Measurements from ENCODE around the gene TMEM255A.
A peak's percentile ranks its signal among the peaks of the same experiment; 100 is the strongest.

The TMEM255A gene

DNA sequence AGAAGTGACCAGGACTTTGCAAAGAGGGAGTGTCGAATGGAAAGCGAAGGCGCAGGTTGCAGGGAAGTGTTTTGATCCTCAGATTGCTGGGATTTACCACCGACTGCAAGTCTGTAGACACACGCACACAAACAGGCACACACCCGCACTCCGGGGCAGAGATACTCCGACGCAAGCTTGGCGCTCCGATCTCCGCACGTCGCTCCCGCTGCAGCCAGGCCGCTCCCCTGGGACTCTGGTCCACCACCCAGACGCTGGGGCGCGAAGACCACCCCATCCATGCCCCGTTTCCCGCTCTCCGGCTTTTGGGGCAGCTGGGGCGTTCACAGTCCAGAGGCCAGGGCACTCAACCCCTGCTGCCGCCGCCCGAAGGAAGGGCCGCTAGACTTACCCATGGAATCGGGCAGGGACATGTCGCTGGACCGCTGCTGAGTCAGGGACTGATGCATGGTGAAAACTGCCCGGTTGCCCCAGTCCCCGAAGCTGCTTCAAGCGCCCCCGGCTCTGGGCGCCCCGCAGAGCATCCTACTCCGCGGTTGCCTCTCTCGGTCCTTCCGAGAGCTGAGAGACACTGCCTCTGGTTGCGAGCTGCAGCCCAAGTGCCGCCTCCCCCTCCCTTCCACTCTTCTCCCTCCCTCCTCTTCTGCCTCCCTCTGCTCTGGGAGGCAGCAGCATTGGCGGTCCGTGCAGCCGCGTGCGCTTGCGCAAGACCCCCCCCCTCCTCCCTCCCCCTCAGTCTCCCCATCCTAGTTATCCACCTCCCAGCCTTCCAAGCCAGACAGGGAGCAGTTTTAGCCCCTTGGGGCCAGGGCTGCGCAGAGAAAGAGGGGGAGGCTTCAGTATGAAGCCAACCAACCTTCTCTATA, at the start of gene TMEM255A:
Gene TMEM255A, minus strand, starts transcription at position 601 of the 866 bp plus-strand sequence. Its CDS starts 152 bp downstream, at position 449.
- TF ChIP-seq RARB (CRISPR knock-in tag; IDR thresholded peaks at IDR 0.05) = no peak
- no peak for TF ChIP-seq TOX (CRISPR knock-in tag; IDR thresholded peaks at IDR 0.05; ENCODE audit: borderline replicate concordance)
- TF ChIP-seq, protein P1, sequence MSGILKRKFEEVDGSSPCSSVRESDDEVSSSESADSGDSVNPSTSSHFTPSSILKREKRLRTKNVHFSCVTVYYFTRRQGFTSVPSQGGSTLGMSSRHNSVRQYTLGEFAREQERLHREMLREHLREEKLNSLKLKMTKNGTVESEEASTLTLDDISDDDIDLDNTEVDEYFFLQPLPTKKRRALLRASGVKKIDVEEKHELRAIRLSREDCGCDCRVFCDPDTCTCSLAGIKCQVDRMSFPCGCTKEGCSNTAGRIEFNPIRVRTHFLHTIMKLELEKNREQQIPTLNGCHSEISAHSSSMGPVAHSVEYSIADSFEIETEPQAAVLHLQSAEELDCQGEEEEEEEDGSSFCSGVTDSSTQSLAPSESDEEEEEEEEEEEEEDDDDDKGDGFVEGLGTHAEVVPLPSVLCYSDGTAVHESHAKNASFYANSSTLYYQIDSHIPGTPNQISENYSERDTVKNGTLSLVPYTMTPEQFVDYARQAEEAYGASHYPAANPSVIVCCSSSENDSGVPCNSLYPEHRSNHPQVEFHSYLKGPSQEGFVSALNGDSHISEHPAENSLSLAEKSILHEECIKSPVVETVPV (CRISPR knock-in tag; IDR thresholded peaks at IDR 0.05) = no peak
- no peak for TF ChIP-seq ZNF70 (CRISPR knock-in tag; IDR thresholded peaks at IDR 0.05)
- TF ChIP-seq ESRRG (CRISPR knock-in tag; IDR thresholded peaks at IDR 0.05) = no peak
- peak; percentile 46 for ATAC-seq

DNA sequence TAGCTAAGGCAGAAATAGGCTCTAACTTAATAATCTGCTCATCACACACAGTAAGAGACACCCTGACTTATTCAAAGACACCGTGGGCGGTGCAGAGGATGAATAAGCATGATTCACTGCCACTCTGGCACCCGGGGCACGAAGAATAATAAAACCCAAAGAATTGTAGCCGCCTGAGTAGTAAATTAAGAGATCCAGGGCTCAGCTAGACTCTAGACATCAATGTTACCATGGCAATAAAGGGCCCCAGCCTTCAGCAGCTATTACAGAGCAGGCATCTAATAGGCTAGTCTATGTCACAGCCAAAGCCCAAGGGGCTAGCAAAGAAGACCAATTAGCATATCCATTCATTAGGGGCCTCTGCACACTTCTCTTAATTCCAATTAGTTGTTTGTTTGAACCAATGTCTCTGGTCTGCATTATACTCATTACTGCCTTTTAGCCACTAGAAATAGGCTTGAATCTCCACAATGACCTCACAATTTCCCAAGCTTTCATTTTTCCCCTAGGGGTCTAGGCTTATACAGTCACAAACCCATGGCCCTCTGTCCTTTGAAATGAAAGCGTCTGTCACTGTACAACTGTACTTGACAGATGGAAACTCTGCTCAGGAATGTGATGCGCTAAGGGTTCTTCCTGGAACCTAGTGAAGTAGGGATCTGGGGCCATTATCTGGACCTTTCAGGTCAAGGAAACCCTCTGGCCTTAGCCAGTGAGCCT, 47.6 kb upstream of the TMEM255A start:
- no peak for ATAC-seq
- TF ChIP-seq, protein P2, sequence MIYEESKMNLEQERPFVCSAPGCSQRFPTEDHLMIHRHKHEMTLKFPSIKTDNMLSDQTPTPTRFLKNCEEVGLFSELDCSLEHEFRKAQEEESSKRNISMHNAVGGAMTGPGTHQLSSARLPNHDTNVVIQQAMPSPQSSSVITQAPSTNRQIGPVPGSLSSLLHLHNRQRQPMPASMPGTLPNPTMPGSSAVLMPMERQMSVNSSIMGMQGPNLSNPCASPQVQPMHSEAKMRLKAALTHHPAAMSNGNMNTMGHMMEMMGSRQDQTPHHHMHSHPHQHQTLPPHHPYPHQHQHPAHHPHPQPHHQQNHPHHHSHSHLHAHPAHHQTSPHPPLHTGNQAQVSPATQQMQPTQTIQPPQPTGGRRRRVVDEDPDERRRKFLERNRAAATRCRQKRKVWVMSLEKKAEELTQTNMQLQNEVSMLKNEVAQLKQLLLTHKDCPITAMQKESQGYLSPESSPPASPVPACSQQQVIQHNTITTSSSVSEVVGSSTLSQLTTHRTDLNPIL (CRISPR knock-in tag; IDR thresholded peaks at IDR 0.05; ENCODE audit: low read depth) = no peak
- no peak for TF ChIP-seq GLIS3 (CRISPR knock-in tag; IDR thresholded peaks at IDR 0.05)
- TF ChIP-seq, protein P3, sequence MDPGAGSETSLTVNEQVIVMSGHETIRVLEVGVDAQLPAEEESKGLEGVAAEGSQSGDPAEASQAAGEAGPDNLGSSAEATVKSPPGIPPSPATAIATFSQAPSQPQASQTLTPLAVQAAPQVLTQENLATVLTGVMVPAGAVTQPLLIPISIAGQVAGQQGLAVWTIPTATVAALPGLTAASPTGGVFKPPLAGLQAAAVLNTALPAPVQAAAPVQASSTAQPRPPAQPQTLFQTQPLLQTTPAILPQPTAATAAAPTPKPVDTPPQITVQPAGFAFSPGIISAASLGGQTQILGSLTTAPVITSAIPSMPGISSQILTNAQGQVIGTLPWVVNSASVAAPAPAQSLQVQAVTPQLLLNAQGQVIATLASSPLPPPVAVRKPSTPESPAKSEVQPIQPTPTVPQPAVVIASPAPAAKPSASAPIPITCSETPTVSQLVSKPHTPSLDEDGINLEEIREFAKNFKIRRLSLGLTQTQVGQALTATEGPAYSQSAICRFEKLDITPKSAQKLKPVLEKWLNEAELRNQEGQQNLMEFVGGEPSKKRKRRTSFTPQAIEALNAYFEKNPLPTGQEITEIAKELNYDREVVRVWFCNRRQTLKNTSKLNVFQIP (CRISPR knock-in tag; IDR thresholded peaks at IDR 0.05; ENCODE audit: borderline replicate concordance, low read depth) = no peak
- TF ChIP-seq OSR1 (CRISPR knock-in tag; IDR thresholded peaks at IDR 0.05) = no peak
- TF ChIP-seq, protein P1 (CRISPR knock-in tag; IDR thresholded peaks at IDR 0.05) = no peak
- TF ChIP-seq ISL1 (CRISPR knock-in tag; IDR thresholded peaks at IDR 0.05) = no peak
- TF ChIP-seq PPARA (CRISPR knock-in tag; IDR thresholded peaks at IDR 0.05; ENCODE audit: borderline replicate concordance) = no peak
- no peak for TF ChIP-seq RARB (CRISPR knock-in tag; IDR thresholded peaks at IDR 0.05)
- TF ChIP-seq ZFP30 (CRISPR knock-in tag; IDR thresholded peaks at IDR 0.05) = no peak
- TF ChIP-seq, protein P4, sequence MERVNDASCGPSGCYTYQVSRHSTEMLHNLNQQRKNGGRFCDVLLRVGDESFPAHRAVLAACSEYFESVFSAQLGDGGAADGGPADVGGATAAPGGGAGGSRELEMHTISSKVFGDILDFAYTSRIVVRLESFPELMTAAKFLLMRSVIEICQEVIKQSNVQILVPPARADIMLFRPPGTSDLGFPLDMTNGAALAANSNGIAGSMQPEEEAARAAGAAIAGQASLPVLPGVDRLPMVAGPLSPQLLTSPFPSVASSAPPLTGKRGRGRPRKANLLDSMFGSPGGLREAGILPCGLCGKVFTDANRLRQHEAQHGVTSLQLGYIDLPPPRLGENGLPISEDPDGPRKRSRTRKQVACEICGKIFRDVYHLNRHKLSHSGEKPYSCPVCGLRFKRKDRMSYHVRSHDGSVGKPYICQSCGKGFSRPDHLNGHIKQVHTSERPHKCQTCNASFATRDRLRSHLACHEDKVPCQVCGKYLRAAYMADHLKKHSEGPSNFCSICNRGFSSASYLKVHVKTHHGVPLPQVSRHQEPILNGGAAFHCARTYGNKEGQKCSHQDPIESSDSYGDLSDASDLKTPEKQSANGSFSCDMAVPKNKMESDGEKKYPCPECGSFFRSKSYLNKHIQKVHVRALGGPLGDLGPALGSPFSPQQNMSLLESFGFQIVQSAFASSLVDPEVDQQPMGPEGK (CRISPR knock-in tag; IDR thresholded peaks at IDR 0.05; ENCODE audit: borderline replicate concordance) = no peak
- TF ChIP-seq CSDC2 (CRISPR knock-in tag; IDR thresholded peaks at IDR 0.05) = no peak
- no peak for TF ChIP-seq ESRRG (CRISPR knock-in tag; IDR thresholded peaks at IDR 0.05)
- TF ChIP-seq ARNTL (CRISPR knock-in tag; IDR thresholded peaks at IDR 0.05; ENCODE audit: borderline replicate concordance, low read depth) = no peak
- TF ChIP-seq ZFP3 (CRISPR knock-in tag; IDR thresholded peaks at IDR 0.05) = no peak
- no peak for TF ChIP-seq TOX (CRISPR knock-in tag; IDR thresholded peaks at IDR 0.05; ENCODE audit: borderline replicate concordance)
- TF ChIP-seq ZNF565 (CRISPR knock-in tag; conservative IDR thresholded peaks at IDR 0.05; ENCODE audit: low read depth) = no peak
- no peak for TF ChIP-seq ZNF8 (CRISPR knock-in tag; IDR thresholded peaks at IDR 0.05)
- TF ChIP-seq, protein P5, sequence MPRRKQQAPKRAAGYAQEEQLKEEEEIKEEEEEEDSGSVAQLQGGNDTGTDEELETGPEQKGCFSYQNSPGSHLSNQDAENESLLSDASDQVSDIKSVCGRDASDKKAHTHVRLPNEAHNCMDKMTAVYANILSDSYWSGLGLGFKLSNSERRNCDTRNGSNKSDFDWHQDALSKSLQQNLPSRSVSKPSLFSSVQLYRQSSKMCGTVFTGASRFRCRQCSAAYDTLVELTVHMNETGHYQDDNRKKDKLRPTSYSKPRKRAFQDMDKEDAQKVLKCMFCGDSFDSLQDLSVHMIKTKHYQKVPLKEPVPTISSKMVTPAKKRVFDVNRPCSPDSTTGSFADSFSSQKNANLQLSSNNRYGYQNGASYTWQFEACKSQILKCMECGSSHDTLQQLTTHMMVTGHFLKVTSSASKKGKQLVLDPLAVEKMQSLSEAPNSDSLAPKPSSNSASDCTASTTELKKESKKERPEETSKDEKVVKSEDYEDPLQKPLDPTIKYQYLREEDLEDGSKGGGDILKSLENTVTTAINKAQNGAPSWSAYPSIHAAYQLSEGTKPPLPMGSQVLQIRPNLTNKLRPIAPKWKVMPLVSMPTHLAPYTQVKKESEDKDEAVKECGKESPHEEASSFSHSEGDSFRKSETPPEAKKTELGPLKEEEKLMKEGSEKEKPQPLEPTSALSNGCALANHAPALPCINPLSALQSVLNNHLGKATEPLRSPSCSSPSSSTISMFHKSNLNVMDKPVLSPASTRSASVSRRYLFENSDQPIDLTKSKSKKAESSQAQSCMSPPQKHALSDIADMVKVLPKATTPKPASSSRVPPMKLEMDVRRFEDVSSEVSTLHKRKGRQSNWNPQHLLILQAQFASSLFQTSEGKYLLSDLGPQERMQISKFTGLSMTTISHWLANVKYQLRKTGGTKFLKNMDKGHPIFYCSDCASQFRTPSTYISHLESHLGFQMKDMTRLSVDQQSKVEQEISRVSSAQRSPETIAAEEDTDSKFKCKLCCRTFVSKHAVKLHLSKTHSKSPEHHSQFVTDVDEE (CRISPR knock-in tag; IDR thresholded peaks at IDR 0.05) = no peak
- TF ChIP-seq ZNF70 (CRISPR knock-in tag; IDR thresholded peaks at IDR 0.05) = no peak

All from SK-N-SH treated with all-trans-retinoic acid at 6 μM for 48 hours (cell line).